Sigmoid colon (tissue), 7 donors: ENCODE measurements around the gene GSS. TPM values are rescaled to one million over a fixed set of nuclear protein-coding genes. Genes with fewer than 3 reads are reported as not detected.

Experiments used
- DNase-seq: peaks from one replicate; pipeline ENCODE4 v3.0.0-alpha.2; 2019
- H3K27ac ChIP-seq, 4 donors: fragments of 200-600 bp; sonication (generic); one replicate each; pipeline ENCODE4 v1.5.1; 2016 to 2019; ENCODE audit warnings: mild to moderate bottlenecking in 1 of 4
- H3K27me3 ChIP-seq, 3 donors: fragments of 200-600 bp; sonication (generic); one replicate each; pipeline ENCODE4 v1.5.1; 2019; ENCODE audit warnings: mild to moderate bottlenecking in 1 of 3
- H3K36me3 ChIP-seq, 4 donors: fragments of 200-600 bp; sonication (generic); one replicate each; pipeline ENCODE4 v1.5.1; 2016 to 2019
- H3K4me1 ChIP-seq, 4 donors: fragments of 200-600 bp; sonication (generic); one replicate each; pipeline ENCODE4 v1.5.1; 2017 to 2019
- H3K4me3 ChIP-seq, 4 donors: fragments of 200-600 bp; sonication (generic); one replicate each; pipeline ENCODE4 v1.5.1; 2017 to 2019; ENCODE audit warnings: mild to moderate bottlenecking in 2 of 4, moderate library complexity in 1 of 4
- H3K9me3 ChIP-seq, 4 donors: fragments of 200-600 bp in 3 of 4; sonication (generic) in 3 of 4; one replicate each; pipeline versions ENCODE4 v1.5.1 to v1.6.1; 2013 to 2019
- CTCF ChIP-seq, 4 experiments: fragments of 450-650 bp in 3 of 4; fragments of 200-600 bp in 1 of 4; IDR thresholded peaks; one replicate each; pipeline ENCODE4 v1.5.1; 2016 to 2019; ENCODE audit warnings: antibody characterized with exemption in 4 of 4, mild to moderate bottlenecking in 3 of 4, moderate library complexity in 2 of 4
- EP300 ChIP-seq, 4 donors: sonication (generic); formaldehyde crosslinking; IDR thresholded peaks; one replicate each; pipeline ENCODE4 v1.6.1; 2017; ENCODE audit warnings: antibody characterized with exemption in 4 of 4
- POLR2A ChIP-seq, 2 donors: fragments of 450-650 bp; IDR thresholded peaks; one replicate each; pipeline ENCODE4 v1.6.1; 2016; ENCODE audit warnings: antibody characterized with exemption in 2 of 2, mild to moderate bottlenecking in 2 of 2, moderate library complexity in 2 of 2
- POLR2AphosphoS5 ChIP-seq, 4 donors: sonication (generic); formaldehyde crosslinking; IDR thresholded peaks; one replicate each; pipeline ENCODE4 v1.6.1; 2017; ENCODE audit warnings: antibody characterized with exemption in 4 of 4
- WGBS, 2 donors: extraction: QIAGEN DNeasy Blood & Tissue Kit; methylation state at CpG; one replicate each; pipeline ENCODE4 v1.1.7; 2013; 5-methylcytosine and 5-hydroxymethylcytosine counted together
- intact Hi-C: fragments of 100-400 bp; cut with DNase I; formaldehyde crosslinking; loops from one replicate; pipeline ENCODE4 v1.15.1; 2023
- polyA plus RNA-seq, 3 donors: library from polyadenylated mRNA; stranded (reverse); fragments of 200-250 nt; gene quantifications; one replicate each; pipeline ENCODE4 v1.2.3, GENCODE V29; 2013
- total RNA-seq, 4 donors: library from RNA; depleted of rRNA; stranded (reverse); fragments of >200 nt; gene quantifications; one replicate each; pipeline ENCODE4 v1.1.0, GENCODE V29; 2016
- donor health status: healthy with polysubstance abuse.
- donor health status: Bipolar disorder and iron deficiency.
- donor health status: healthy.

The GSS gene
- total and polyA plus RNA-seq, 7 donors = 22.9 to 80.7 (median 30.5) TPM

- DNase-seq = peak; percentile 2
- intact Hi-C loops = no loop called here
- H3K27ac ChIP-seq = no peak overlapping the region
- H3K4me3 ChIP-seq = no peak overlapping the region
- WGBS, 2 donors = 61 to 80% methylated on average over 2 of the region's 2 CpGs
- no peaks in the 10 kb centered on the region for H3K4me1 ChIP-seq
- TF ChIP-seq EP300 (IDR thresholded peaks at IDR 0.05) (no peak), CTCF (IDR thresholded peaks at IDR 0.05) (no peak), POLR2A (IDR thresholded peaks at IDR 0.05) (no peak), POLR2AphosphoS5 (IDR thresholded peaks at IDR 0.05) (no peak)
- peaks cover 0 to 66% (median 24%) of the 10 kb centered on the region in 4 donors for H3K36me3 ChIP-seq
- H3K27me3 ChIP-seq = no peaks in the 10 kb centered on the region
- H3K9me3 ChIP-seq = no peaks in the 10 kb centered on the region
These were observed 11.6 kb downstream of the GSS start for GRCh38 chr20:34943808-34944567.

- TF ChIP-seq CTCF (IDR thresholded peaks at IDR 0.05) = no peak
- TF ChIP-seq POLR2AphosphoS5 (IDR thresholded peaks at IDR 0.05) = no peak
- no peak for TF ChIP-seq EP300 (IDR thresholded peaks at IDR 0.05)
- no peak for TF ChIP-seq POLR2A (IDR thresholded peaks at IDR 0.05)
- peaks cover 0 to 78% (median 24%) of the 10 kb centered on the region in 4 donors for H3K36me3 ChIP-seq
- H3K27me3 ChIP-seq = no peaks in the 10 kb centered on the region
- intact Hi-C loops = no loop called here
- H3K4me3 ChIP-seq = no peak overlapping the region
- H3K27ac ChIP-seq = no peak overlapping the region
- no peaks in the 10 kb centered on the region for H3K9me3 ChIP-seq
- peak; percentile 52 for DNase-seq
- WGBS, 2 donors = 97 to 98% methylated on average over 9 of the region's 9 CpGs
- H3K4me1 ChIP-seq = peaks cover 0 to 6% (median 0%) of the 10 kb centered on the region in 4 donors
These were observed 13.3 kb downstream of the GSS start for GRCh38 chr20:34942301-34942700.

GRCh38 chr20:34941226-34941625 lies 14.4 kb downstream of the GSS start:
- H3K27me3 ChIP-seq = no peaks in the 10 kb centered on the region
- peaks cover 0 to 82% (median 22%) of the 10 kb centered on the region in 4 donors for H3K36me3 ChIP-seq
- WGBS, 2 donors = 90 to 92% methylated on average over 4 of the region's 4 CpGs
- H3K9me3 ChIP-seq = no peaks in the 10 kb centered on the region
- H3K27ac ChIP-seq = no peak overlapping the region
- H3K4me3 ChIP-seq = no peak overlapping the region
- H3K4me1 ChIP-seq = peaks cover 0 to 6% (median 0%) of the 10 kb centered on the region in 4 donors
- DNase-seq = peak; percentile 6
- intact Hi-C loops = no loop called here
- TF ChIP-seq POLR2AphosphoS5 (IDR thresholded peaks at IDR 0.05) (no peak), EP300 (IDR thresholded peaks at IDR 0.05) (no peak), CTCF (IDR thresholded peaks at IDR 0.05) (no peak), POLR2A (IDR thresholded peaks at IDR 0.05) (no peak)

- H3K27ac ChIP-seq = no peak overlapping the region
- peaks cover 0 to 6% (median 0%) of the 10 kb centered on the region in 4 donors for H3K4me1 ChIP-seq
- no peak overlapping the region for H3K4me3 ChIP-seq
- no peak for DNase-seq
- peaks cover 0 to 82% (median 17%) of the 10 kb centered on the region in 4 donors for H3K36me3 ChIP-seq
- intact Hi-C loops = no loop called here
- H3K27me3 ChIP-seq = no peaks in the 10 kb centered on the region
- TF ChIP-seq EP300 (IDR thresholded peaks at IDR 0.05) (no peak), CTCF (IDR thresholded peaks at IDR 0.05) (no peak), POLR2AphosphoS5 (IDR thresholded peaks at IDR 0.05) (no peak), POLR2A (IDR thresholded peaks at IDR 0.05) (no peak)
- H3K9me3 ChIP-seq = no peaks in the 10 kb centered on the region
- WGBS, 2 donors = 81 to 82% methylated on average over 1 of the region's 1 CpG
These were observed 15.5 kb downstream of the GSS start for GRCh38 chr20:34940081-34940481.
